Spleen (tissue), 11 donors: ENCODE measurements around the gene CNOT10. TPM values are rescaled to one million over a fixed set of nuclear protein-coding genes. Genes with fewer than 3 reads are reported as not detected.

Experiments
- DNase-seq: peaks from one replicate; pipeline ENCODE4 v3.0.0-alpha.2; 2020
- H3K27ac ChIP-seq, 8 donors: fragments of 200-600 bp; sonication (generic) in 7 of 8; 1 replicate in 4 of 8; 2 replicates in 4 of 8; pipeline versions ENCODE4 v1.5.0 to v1.8.0; 2016 to 2021; ENCODE audit warnings: inconsistent platforms in 4 of 8, mild to moderate bottlenecking in 4 of 8, moderate library complexity in 1 of 8
- H3K27me3 ChIP-seq, 7 donors: fragments of 200-600 bp; sonication (generic) in 6 of 7; replicated peaks in 1 of 7; 1 replicate in 4 of 7; 2 replicates in 3 of 7; pipeline versions ENCODE4 v1.5.0 to v1.8.0; 2016 to 2021; ENCODE audit warnings: inconsistent platforms in 3 of 7, mild to moderate bottlenecking in 1 of 7
- H3K36me3 ChIP-seq, 6 donors: fragments of 200-600 bp; sonication (generic) in 5 of 6; 1 replicate in 4 of 6; 2 replicates in 2 of 6; pipeline versions ENCODE4 v1.5.0 to v1.8.0; 2016 to 2021; ENCODE audit warnings: inconsistent platforms in 2 of 6
- H3K4me1 ChIP-seq, 6 donors: fragments of 200-600 bp; sonication (generic) in 5 of 6; 1 replicate in 3 of 6; 2 replicates in 3 of 6; pipeline versions ENCODE4 v1.5.0 to v1.8.0; 2016 to 2021; ENCODE audit warnings: inconsistent platforms in 3 of 6
- H3K4me3 ChIP-seq, 8 donors: fragments of 200-600 bp; sonication (generic) in 7 of 8; 1 replicate in 4 of 8; 2 replicates in 4 of 8; pipeline versions ENCODE4 v1.5.0 to v1.8.0; 2016 to 2021; ENCODE audit warnings: inconsistent platforms in 4 of 8, mild to moderate bottlenecking in 4 of 8, moderate library complexity in 2 of 8
- H3K9me3 ChIP-seq, 8 donors: fragments of 200-600 bp; sonication (generic) in 7 of 8; 1 replicate in 4 of 8; 2 replicates in 4 of 8; pipeline versions ENCODE4 v1.5.0 to v1.8.0; 2016 to 2021; ENCODE audit warnings: inconsistent platforms in 4 of 8
- POLR2A ChIP-seq, 3 donors: fragments of 450-650 bp; IDR thresholded peaks; one replicate each; pipeline ENCODE4 v1.5.1; 2017; ENCODE audit warnings: antibody characterized with exemption in 3 of 3, mild to moderate bottlenecking in 1 of 3
- POLR2AphosphoS5 ChIP-seq, 3 donors: sonication (generic); formaldehyde crosslinking; IDR thresholded peaks; one replicate each; pipeline ENCODE4 v1.5.1; 2017; ENCODE audit warnings: antibody characterized with exemption in 3 of 3
- WGBS, 5 donors: extraction: QIAGEN DNeasy Blood & Tissue Kit in 3 of 5; methylation state at CpG; one replicate each; pipeline versions ENCODE4 v1.1.5 to v1.1.7; 2013 to 2018; 5-methylcytosine and 5-hydroxymethylcytosine counted together
- intact Hi-C: fragments of 100-400 bp; cut with DNase I; formaldehyde crosslinking; loops from one replicate; pipeline ENCODE4 v1.15.0; 2023; ENCODE audit warnings: low total_unique reads
- polyA plus RNA-seq, 3 donors: library from polyadenylated mRNA; stranded (reverse); fragments of 200-250 nt; gene quantifications; one replicate each; pipeline ENCODE4 v1.2.1, GENCODE V29; 2013
- total RNA-seq, 7 donors: library from RNA; depleted of rRNA in 3 of 7; stranded (reverse); fragments of >200 nt in 3 of 7; fragmentation: NEBNext Ultra II Directional in 4 of 7; extraction: Animal tissue kit (Norgen Biotek cat#: 25700) in 4 of 7; gene quantifications; one replicate each; pipeline versions ENCODE4 v1.1.0 to v1.2.1, GENCODE V29; 2016 to 2021
- TF ChIP-seq, protein P1 (sequence below), 11 experiments: fragments of 200-600 bp in 7 of 11; fragments of 450-650 bp in 4 of 11; sonication (generic) in 4 of 11; IDR thresholded peaks in 8 of 11; conservative IDR thresholded peaks in 3 of 11; 1 replicate in 7 of 11; 2 replicates in 4 of 11; pipeline versions ENCODE4 v1.4.0 to v1.8.0; 2016 to 2021; ENCODE audit warnings: antibody characterized with exemption in 11 of 11, inconsistent platforms in 4 of 11, mild to moderate bottlenecking in 1 of 11
- donor health status: healthy with polysubstance abuse.
- donor health status: DM: no; HTN: no; CAD: no; lungs with moderate emphysema.
- donor health status: DM: no; HTN: no; CAD: no.
- donor health status: Bipolar disorder and iron deficiency.
- donor health status: healthy.
- donor health status: DM: no; HTN: no; CAD: no.
- donor health status: DM: yes; HTN: yes; CAD: no.

Gene CNOT10
- total and polyA plus RNA-seq, 10 donors = 19.2 to 48.3 (median 34.2) TPM

DNA sequence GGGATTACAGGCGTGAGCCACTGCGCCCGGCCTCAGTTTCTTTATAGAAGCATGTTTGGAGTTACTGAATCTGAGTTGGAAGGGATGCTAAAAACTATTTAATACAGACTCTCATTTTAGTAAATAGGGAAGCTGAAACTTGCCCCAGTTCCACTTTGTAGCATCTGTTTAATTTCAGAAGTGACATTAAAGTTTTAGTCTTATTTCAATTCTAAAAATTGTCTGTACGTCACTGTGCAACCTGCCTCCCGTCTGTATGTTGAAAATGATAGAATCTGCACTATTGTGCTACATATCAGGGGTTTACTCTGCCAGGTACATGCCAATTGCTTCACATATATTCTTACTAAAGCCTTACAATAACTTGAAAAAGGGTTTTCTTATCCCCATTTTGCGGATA, 15.3 kb downstream of the CNOT10 start:
- TF ChIP-seq POLR2AphosphoS5 (IDR thresholded peaks at IDR 0.05) (no peak), POLR2A (IDR thresholded peaks at IDR 0.05) (no peak)
- TF ChIP-seq, protein P1, sequence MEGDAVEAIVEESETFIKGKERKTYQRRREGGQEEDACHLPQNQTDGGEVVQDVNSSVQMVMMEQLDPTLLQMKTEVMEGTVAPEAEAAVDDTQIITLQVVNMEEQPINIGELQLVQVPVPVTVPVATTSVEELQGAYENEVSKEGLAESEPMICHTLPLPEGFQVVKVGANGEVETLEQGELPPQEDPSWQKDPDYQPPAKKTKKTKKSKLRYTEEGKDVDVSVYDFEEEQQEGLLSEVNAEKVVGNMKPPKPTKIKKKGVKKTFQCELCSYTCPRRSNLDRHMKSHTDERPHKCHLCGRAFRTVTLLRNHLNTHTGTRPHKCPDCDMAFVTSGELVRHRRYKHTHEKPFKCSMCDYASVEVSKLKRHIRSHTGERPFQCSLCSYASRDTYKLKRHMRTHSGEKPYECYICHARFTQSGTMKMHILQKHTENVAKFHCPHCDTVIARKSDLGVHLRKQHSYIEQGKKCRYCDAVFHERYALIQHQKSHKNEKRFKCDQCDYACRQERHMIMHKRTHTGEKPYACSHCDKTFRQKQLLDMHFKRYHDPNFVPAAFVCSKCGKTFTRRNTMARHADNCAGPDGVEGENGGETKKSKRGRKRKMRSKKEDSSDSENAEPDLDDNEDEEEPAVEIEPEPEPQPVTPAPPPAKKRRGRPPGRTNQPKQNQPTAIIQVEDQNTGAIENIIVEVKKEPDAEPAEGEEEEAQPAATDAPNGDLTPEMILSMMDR (IDR thresholded peaks at IDR 0.05 in 8 of 11, conservative IDR thresholded peaks at IDR 0.05 in 3 of 11) = no peak
- H3K9me3 ChIP-seq = no peaks in the 10 kb centered on the region
- DNase-seq = no peak
- peaks cover 4 to 37% (median 10%) of the 10 kb centered on the region in 6 donors for H3K4me1 ChIP-seq
- no peak overlapping the region for H3K4me3 ChIP-seq
- H3K27me3 ChIP-seq = no peaks in the 10 kb centered on the region
- H3K36me3 ChIP-seq = peaks cover 0 to 18% (median 0%) of the 10 kb centered on the region in 6 donors
- intact Hi-C loops = no loop called here
- H3K27ac ChIP-seq = peak overlapping the region in 1 of 8 donors; percentile 13
- 64 to 75% (median 70%) methylated on average over 6 of the region's 6 CpGs for WGBS, 5 donors

DNA sequence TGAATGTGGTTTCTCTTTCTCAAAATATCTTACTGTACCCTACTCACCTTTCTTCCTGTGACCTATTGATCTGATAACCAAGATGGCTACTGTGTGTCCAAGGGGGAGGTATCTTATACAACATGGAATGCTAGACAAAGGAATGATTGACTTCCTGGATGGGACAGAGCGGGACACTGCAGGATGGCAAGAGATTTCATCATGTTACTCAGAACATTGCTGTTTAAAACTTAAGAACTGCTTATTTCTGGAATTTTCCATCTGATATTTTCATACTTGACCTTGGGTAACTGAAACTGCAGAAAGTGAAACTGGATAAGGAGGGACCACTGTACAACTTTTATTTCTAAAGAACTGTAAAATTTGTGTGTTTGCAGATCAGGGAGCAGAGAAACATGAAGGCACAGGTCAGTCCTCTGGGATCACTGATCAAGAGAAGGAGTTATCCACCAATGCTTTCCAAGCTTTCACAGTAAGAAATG, 18.5 kb downstream of the CNOT10 start:
- peaks cover 4 to 53% (median 14%) of the 10 kb centered on the region in 6 donors for H3K4me1 ChIP-seq
- no peak overlapping the region for H3K4me3 ChIP-seq
- no peaks in the 10 kb centered on the region for H3K9me3 ChIP-seq
- no peak for DNase-seq
- H3K27me3 ChIP-seq = no peaks in the 10 kb centered on the region
- H3K27ac ChIP-seq = peak overlapping the region in 7 of 8 donors; percentile 16 to 58 (median 39)
- intact Hi-C loops = no loop called here
- WGBS, 5 donors = 69 to 87% (median 76%) methylated on average over 1 of the region's 1 CpG
- TF ChIP-seq POLR2AphosphoS5 (IDR thresholded peaks at IDR 0.05) (no peak), POLR2A (IDR thresholded peaks at IDR 0.05) (no peak)
- TF ChIP-seq, protein P1 (IDR thresholded peaks at IDR 0.05 in 8 of 11, conservative IDR thresholded peaks at IDR 0.05 in 3 of 11) = no peak
- H3K36me3 ChIP-seq = peaks cover 0 to 20% (median 0%) of the 10 kb centered on the region in 6 donors

DNA sequence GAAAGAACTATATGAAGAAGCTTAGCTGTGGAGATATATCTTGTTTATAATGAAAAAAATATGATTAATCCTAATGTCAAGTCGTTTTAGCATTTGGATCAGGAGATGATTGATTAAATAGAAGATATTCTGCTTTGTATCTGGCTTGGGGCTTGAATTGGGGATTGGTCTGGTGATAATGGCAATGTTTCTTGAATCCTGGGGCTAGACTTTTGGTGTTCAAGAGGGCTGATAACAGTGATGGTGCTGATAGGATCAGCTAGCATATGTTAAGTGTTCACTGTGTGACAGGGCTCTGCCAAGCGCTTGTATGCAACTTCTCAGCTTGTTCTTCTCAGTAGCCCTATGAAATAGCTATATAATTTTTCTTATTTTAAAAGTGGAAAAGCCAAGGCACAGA, 20.2 kb downstream of the CNOT10 start:
- DNase-seq = no peak
- WGBS, 5 donors = 87 to 92% (median 88%) methylated on average over 2 of the region's 2 CpGs
- TF ChIP-seq POLR2AphosphoS5 (IDR thresholded peaks at IDR 0.05) (no peak), POLR2A (IDR thresholded peaks at IDR 0.05) (no peak)
- TF ChIP-seq, protein P1 (IDR thresholded peaks at IDR 0.05 in 8 of 11, conservative IDR thresholded peaks at IDR 0.05 in 3 of 11) = no peak
- no peaks in the 10 kb centered on the region for H3K9me3 ChIP-seq
- intact Hi-C loops = no loop called here
- no peaks in the 10 kb centered on the region for H3K27me3 ChIP-seq
- peaks cover 4 to 46% (median 14%) of the 10 kb centered on the region in 6 donors for H3K4me1 ChIP-seq
- peak overlapping the region in 1 of 8 donors; percentile 2 for H3K27ac ChIP-seq
- no peak overlapping the region for H3K4me3 ChIP-seq
- H3K36me3 ChIP-seq = peaks cover 0 to 33% (median 12%) of the 10 kb centered on the region in 6 donors

DNA sequence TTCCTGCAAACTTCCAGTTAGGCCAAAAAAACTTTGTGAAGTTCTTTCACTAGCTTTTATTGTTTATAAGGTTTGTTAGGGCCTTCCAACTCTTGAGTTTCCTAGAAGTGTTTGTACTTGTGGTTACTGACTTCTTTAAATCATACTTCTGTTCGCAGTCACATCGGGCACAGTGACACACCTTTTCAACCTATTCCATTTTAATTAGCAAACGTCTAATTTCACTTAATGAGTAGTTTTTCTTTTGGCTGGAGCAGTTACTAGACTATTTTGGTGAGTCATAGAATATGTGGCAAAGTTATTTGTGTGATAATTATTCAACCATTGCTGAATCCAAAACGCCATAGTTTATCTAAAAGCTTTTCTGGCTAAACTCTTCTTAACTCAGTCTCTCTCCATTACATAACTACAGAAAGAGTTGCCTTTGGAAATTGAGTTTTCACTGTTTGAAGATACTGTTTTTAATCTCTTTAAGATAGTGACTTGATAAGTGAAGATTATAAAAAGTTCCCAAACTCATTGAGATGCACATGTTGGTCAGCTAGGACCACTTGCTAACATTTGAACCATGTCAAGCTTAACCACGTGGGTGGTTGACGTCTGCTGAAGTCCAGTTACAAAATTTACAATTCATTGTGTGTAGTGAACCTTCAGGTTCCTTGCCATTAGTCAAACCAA, 21.5 kb downstream of the CNOT10 start:
- WGBS, 5 donors = 54 to 66% (median 62%) methylated on average over 6 of the region's 6 CpGs
- Histone ChIP-seq H3K9me3 (no peaks in the 10 kb centered on the region), H3K27ac (peak overlapping the region in 2 of 8 donors; percentile 2 to 18), H3K4me3 (no peak overlapping the region), H3K27me3 (no peaks in the 10 kb centered on the region), H3K4me1 (peaks cover 0 to 36% (median 9%) of the 10 kb centered on the region in 6 donors), H3K36me3 (peaks cover 0 to 46% (median 18%) of the 10 kb centered on the region in 6 donors)
- intact Hi-C loops = no loop called here
- TF ChIP-seq, protein P1 (IDR thresholded peaks at IDR 0.05 in 8 of 11, conservative IDR thresholded peaks at IDR 0.05 in 3 of 11) = no peak
- TF ChIP-seq POLR2A (IDR thresholded peaks at IDR 0.05) = no peak
- TF ChIP-seq POLR2AphosphoS5 (IDR thresholded peaks at IDR 0.05) = no peak
- DNase-seq = no peak
